Stimulated activated naive CD8-positive, alpha-beta T cell treated with anti-CD3 and anti-CD28 coated beads, Interleukin-15, Interleukin-2, amounts not matched to agents 100 U/mL and 50 U/mL, for 24 hours (primary cell): Measurements from ENCODE around the gene CGREF1.
A peak's percentile ranks its signal among the peaks of the same experiment; 100 is the strongest.

Experiments
- ATAC-seq: fragments of 150-1000 bp; cut with Tn5 transposase; one replicate; pipeline ENCODE4 v1.10.0; 2021
- DNase-seq: peaks from one replicate; pipeline ENCODE4 v3.0.0; 2021

CGREF1 gene

DNA sequence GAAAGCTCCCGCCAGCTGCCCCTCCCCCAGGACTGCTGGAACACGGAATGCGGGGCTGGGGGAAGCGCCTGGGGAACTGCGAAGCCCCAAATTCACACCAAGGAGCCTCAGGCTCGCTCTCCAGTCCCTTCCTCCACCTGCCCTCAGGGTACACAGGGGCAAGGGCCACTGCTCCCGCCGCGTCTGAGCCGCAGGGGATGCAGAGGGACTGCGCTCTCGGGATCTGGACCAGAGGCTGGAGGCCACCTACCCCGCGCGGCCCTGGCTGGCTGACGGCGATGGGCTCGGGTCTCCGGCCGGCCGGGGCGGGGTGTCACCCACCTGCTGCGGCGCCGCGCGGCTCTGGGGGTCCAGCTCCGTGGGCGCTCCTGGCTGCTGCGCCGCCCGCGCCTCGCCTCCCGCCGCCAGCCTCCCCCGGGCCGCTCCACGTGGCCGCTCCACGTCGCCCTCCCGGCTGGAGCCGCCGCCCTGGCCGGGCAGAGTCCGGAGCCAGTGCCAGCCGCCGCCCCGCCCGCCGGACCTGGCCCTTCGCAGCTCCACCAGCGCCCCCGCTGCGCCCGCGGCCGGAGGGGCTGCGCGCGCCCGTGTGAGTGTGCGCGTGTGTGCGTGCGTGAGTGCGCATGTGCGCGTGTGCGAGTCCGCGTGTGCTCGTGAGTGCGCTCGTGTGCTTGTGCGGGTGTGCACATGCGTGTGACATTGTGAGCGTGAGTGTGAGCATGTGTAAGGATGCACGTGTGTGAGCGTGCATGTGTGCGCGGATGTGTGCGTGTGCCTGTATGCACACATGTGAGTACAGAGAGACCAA is at the start of gene CGREF1:
TSS of gene CGREF1 (minus strand) at position 604 of the 805 bp plus-strand sequence. CDS start 14,762 bp downstream, outside the sequence.
- ATAC-seq = peak; percentile 7
- DNase-seq = peak; percentile 29

- ATAC-seq (no peak), DNase-seq (no peak)
These were observed 46.2 kb upstream of the CGREF1 start for GRCh38 chr2:27164960-27165763.

DNA sequence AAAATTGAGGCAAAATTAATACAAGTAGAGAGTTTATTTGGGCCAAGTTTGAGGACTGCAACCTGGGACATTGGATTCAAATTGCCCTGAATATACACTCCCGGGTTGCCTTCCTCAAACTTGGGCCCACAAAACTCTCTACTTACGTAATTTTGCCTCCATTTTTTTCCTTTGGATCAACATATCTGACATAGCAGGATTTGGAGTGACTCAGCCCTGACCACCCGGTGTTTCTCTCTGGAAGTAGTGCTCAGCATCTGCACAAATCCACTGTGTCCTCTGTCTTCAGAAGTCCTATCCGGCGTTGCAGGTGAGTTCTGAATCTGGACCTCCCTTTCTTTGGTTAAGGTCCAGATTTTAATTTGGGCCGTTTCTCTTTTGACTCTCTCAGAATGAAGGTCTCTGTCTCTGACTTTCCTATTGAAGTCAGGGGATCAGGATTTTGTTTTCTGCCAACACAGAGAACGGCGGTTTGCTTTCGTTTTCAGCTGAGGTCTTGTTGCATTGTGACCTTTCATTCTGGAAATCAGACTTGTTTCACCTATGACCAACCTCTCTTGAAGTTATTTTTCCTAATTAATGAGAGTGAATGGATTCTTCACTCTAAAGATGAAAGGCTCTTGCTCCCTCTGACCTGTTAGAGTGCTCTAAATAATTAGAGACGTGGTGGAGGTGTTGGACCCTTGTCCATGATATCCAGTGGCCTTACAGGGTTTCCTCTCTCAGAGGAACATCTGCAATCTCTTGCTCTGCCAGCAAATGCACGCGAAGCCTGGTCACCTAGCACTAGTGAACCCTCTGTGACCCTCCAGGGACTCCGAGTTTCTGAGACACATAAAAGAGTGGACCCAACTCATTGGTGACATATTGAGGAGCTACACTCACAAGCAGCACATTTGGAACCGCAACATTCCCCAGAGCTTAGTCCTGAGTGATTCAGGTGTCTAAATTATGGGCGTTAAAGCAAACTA is 43.5 kb upstream of the CGREF1 start:
- ATAC-seq (no peak), DNase-seq (no peak)

- ATAC-seq (no peak), DNase-seq (no peak)
These were observed 41.3 kb upstream of the CGREF1 start for GRCh38 chr2:27160191-27160590.

DNA sequence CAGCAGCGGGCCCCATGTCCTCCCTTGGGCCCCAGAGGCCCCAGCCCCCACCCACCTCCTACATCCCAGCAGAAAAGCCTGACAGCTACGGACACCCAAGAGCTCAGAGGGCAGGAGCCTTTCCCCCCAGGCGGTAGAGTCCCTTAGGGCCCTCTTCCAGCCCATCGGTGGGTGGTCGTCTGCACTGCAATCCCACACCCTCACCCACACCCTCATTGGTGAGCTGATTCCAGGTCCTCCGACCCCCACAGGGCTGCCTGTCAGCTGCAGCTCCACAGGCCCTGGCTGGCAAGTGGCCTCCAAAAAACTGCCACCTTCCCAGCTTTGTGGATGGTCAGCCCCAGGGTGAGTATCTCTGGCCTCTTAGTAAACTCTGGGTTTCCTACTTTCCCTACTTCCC is 40.3 kb upstream of the CGREF1 start:
- no peak for ATAC-seq
- no peak for DNase-seq

DNA sequence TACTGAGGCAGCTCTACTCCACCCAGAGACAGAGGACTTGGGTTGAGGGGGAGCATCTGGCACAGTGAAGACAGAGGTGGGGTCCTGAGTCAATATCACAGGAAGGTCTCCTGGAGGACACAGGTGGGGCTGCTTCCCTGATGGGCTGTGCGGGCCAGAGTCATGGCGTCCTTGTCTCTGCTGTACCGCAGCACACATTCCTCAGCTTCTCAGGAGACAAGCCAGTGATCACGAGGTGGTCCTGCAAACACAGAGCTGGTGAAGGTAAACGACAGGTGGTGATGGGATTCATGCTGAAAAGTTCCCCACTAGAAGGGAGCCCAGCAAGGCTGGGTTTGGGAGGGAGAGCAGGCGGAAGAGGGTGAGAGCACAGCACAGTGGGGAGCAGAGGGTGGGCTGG is 39.5 kb upstream of the CGREF1 start:
- no peak for ATAC-seq

GRCh38 chr2:27155069-27155520 is 36.2 kb upstream of the CGREF1 start:
- no peak for DNase-seq
- no peak for ATAC-seq

More for the DNA sequence above, 39.5 kb upstream of the CGREF1 start:
- no peak for DNase-seq

- no peak for DNase-seq
- no peak for ATAC-seq
These were observed 35.6 kb upstream of the CGREF1 start for GRCh38 chr2:27154488-27154887.

GRCh38 chr2:27152796-27153464 is 34.0 kb upstream of the CGREF1 start:
- no peak for DNase-seq
- peak; percentile 67 for ATAC-seq

- no peak for ATAC-seq
- no peak for DNase-seq
These were observed 33.3 kb upstream of the CGREF1 start for GRCh38 chr2:27152102-27152795.

DNA sequence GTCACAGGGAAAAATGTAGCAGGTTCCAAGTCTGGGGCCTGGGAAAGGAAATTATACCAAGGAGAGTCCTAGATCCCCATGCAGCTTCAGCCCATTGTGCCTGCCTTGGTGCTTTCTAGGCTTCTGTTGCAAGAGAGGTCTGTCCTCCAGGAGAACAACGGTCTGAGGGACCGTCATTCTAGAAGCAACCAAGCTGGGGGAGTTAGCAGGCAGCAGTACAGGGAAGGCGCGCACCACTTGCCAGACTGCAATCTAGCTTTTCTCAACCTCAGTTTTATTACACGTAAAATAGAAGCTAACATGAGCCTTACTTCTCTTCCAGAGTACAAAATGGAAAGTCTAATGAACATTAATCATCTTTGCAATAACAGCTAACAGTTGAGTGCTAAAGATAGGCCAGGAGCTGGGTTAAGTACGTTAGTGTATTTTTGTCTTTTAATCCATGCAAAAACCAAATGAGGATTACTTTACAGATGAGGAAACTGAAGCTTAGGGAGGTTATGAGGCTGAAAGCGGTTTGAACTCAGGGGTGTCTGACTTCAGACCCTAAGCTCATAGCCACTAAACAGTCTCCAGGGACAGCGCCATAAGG is 31.8 kb upstream of the CGREF1 start:
- ATAC-seq (no peak), DNase-seq (no peak)

- ATAC-seq = no peak
- no peak for DNase-seq
These were observed 30.9 kb upstream of the CGREF1 start for GRCh38 chr2:27149570-27150405.

GRCh38 chr2:27148801-27149439 is 30.0 kb upstream of the CGREF1 start, which contains the start of gene TCF23:
Gene TCF23 (plus strand): TSS chr2:27149004. CDS start chr2:27149134, 130 bp downstream.
- no peak for DNase-seq
- no peak for ATAC-seq

GRCh38 chr2:27147935-27148334 is 29.0 kb upstream of the CGREF1 start:
- no peak for ATAC-seq
- DNase-seq = no peak

DNA sequence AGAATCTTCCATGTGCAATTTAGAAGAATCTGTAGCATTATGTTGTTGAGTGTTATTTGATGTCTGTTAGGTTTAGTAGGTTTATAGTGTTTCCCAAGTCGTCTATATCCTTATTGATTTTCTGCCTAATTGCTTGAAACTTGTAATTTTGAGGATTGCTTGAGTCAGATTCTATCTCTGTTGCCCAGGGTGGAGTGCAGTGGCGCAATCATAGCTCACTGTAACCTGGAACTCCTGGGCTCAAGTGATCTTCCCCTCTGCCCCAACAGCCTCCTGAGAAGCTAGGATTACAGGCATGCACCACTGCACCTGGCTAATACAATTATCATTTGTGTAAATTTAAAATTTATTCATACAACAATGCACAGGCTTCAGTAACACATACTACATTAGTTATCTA is 26.8 kb upstream of the CGREF1 start:
- DNase-seq (no peak), ATAC-seq (no peak)

- no peak for DNase-seq
- ATAC-seq = no peak
These were observed 24.4 kb upstream of the CGREF1 start for GRCh38 chr2:27143285-27143684.

GRCh38 chr2:27139310-27139709 is 20.4 kb upstream of the CGREF1 start, which contains the start of gene PRR30:
Gene PRR30 (minus strand): TSS chr2:27139410. CDS start chr2:27138329, 1,081 bp downstream.
- no peak for DNase-seq
- ATAC-seq = no peak

GRCh38 chr2:27138111-27138510 is 19.2 kb upstream of the CGREF1 start:
- ATAC-seq = no peak
- no peak for DNase-seq
